ENCODE results near the gene WDR88. TPM values are rescaled to one million over a fixed set of nuclear protein-coding genes. Genes with fewer than 3 reads are reported as not detected.

Gene WDR88
- total and polyA plus RNA-seq, 4 donors = 0.08 TPM; not detected in 2

GRCh38 chr19:33220115-33220514 is 88.2 kb downstream of the WDR88 start:
- TF ChIP-seq SP1 (IDR thresholded peaks at IDR 0.05) = no peak
- no peak for TF ChIP-seq EGR1 (IDR thresholded peaks at IDR 0.05; ENCODE audit: low read depth in 2 of 2)
- TF ChIP-seq FOXA1 (IDR thresholded peaks at IDR 0.05) = no peak
- no peak for TF ChIP-seq FOXA2 (IDR thresholded peaks at IDR 0.05)
- no peak for TF ChIP-seq JUND (IDR thresholded peaks at IDR 0.05)
- no peak for TF ChIP-seq MAX (IDR thresholded peaks at IDR 0.05)
- no peak for TF ChIP-seq GABPA (IDR thresholded peaks at IDR 0.05 in 1 of 2, conservative IDR thresholded peaks at IDR 0.05 in 1 of 2)
- TF ChIP-seq RXRA (IDR thresholded peaks at IDR 0.05) = no peak
- no peak for TF ChIP-seq RAD21 (IDR thresholded peaks at IDR 0.05)
- no peak for TF ChIP-seq ZBTB33 (IDR thresholded peaks at IDR 0.05)
- TF ChIP-seq HNF4A (conservative IDR thresholded peaks at IDR 0.05) = no peak
- TF ChIP-seq REST (IDR thresholded peaks at IDR 0.05) = no peak
- TF ChIP-seq TAF1 (conservative IDR thresholded peaks at IDR 0.05) = no peak
- TF ChIP-seq NR2F2 (IDR thresholded peaks at IDR 0.05) = no peak
- Histone ChIP-seq H3K9me3 (ENCODE audit: control insufficient read depth in 4 of 4, low read length in 3 of 4) (no peaks in the 10 kb centered on the region), H3K9ac (ENCODE audit: low read depth in 1 of 2, low read length in 2 of 2) (no peak overlapping the region), H3K4me1 (ENCODE audit: control insufficient read depth in 4 of 4, insufficient read depth in 4 of 4, low read length in 3 of 4) (peaks cover 0 to 2% (median under 1%) of the 10 kb centered on the region in 4 donors), H3K27me3 (ENCODE audit: control insufficient read depth in 4 of 4, insufficient read depth in 4 of 4, low read length in 3 of 4) (peaks cover 0 to 3% (median under 1%) of the 10 kb centered on the region in 4 donors), H3K36me3 (ENCODE audit: control insufficient read depth in 4 of 4, insufficient read depth in 3 of 4, low read depth in 1 of 4, low read length in 3 of 4) (no peaks in the 10 kb centered on the region), H3K27ac (ENCODE audit: low read depth in 1 of 2, low read length in 2 of 2) (no peak overlapping the region), H3K4me3 (ENCODE audit: low read depth in 1 of 3, low read length in 3 of 3) (no peak overlapping the region)
- DNase-seq (ENCODE audit: low spot score) = no peak
- WGBS = 88% methylated on average over 18 of the region's 18 CpGs

- Histone ChIP-seq H3K27ac (ENCODE audit: low read depth in 1 of 2, low read length in 2 of 2) (no peak overlapping the region), H3K9ac (ENCODE audit: low read depth in 1 of 2, low read length in 2 of 2) (no peak overlapping the region), H3K9me3 (ENCODE audit: control insufficient read depth in 4 of 4, low read length in 3 of 4) (no peaks in the 10 kb centered on the region), H3K36me3 (ENCODE audit: control insufficient read depth in 4 of 4, insufficient read depth in 3 of 4, low read depth in 1 of 4, low read length in 3 of 4) (no peaks in the 10 kb centered on the region), H3K4me1 (ENCODE audit: control insufficient read depth in 4 of 4, insufficient read depth in 4 of 4, low read length in 3 of 4) (peaks cover 0 to 5% (median 3%) of the 10 kb centered on the region in 4 donors), H3K27me3 (ENCODE audit: control insufficient read depth in 4 of 4, insufficient read depth in 4 of 4, low read length in 3 of 4) (peaks cover 0 to 3% (median under 1%) of the 10 kb centered on the region in 4 donors), H3K4me3 (ENCODE audit: low read depth in 1 of 3, low read length in 3 of 3) (no peak overlapping the region)
- WGBS = 88% methylated on average over 9 of the region's 9 CpGs
- TF ChIP-seq RAD21 (IDR thresholded peaks at IDR 0.05) (no peak), MAX (IDR thresholded peaks at IDR 0.05) (no peak), ZBTB33 (IDR thresholded peaks at IDR 0.05) (no peak), REST (IDR thresholded peaks at IDR 0.05) (no peak), SP1 (IDR thresholded peaks at IDR 0.05) (no peak), YY1 (IDR thresholded peaks at IDR 0.05) (no peak), GABPA (IDR thresholded peaks at IDR 0.05 in 1 of 2, conservative IDR thresholded peaks at IDR 0.05 in 1 of 2) (no peak), ATF3 (IDR thresholded peaks at IDR 0.05) (no peak), HNF4G (IDR thresholded peaks at IDR 0.05) (no peak), NR2F2 (IDR thresholded peaks at IDR 0.05) (no peak), RXRA (IDR thresholded peaks at IDR 0.05) (no peak), FOXA2 (IDR thresholded peaks at IDR 0.05) (no peak), TAF1 (conservative IDR thresholded peaks at IDR 0.05) (no peak)
- no peak for DNase-seq (ENCODE audit: low spot score)
Measured at GRCh38 chr19:33220735-33221134, 88.8 kb downstream of the WDR88 start.
